Mesodermal cell (in vitro differentiated cells): ENCODE data around the gene RNASE11.

ENCODE experiments used
- H3K27ac ChIP-seq: 2 replicates; pipeline ENCODE4 v1.7.0; 2013; ENCODE audit warnings: mild to moderate bottlenecking, low read depth, low read length, moderate library complexity; ENCODE audit not compliant: severe bottlenecking
- H3K36me3 ChIP-seq: 2 replicates; pipeline ENCODE4 v1.7.1; 2013; ENCODE audit warnings: mild to moderate bottlenecking, low read length, moderate library complexity; ENCODE audit not compliant: control insufficient read depth, insufficient read depth
- H3K4me1 ChIP-seq: one replicate; pipeline ENCODE4 v1.7.1; 2013; ENCODE audit warnings: mild to moderate bottlenecking, low read length; ENCODE audit not compliant: insufficient read depth, control insufficient read depth, poor library complexity, severe bottlenecking
- H3K4me3 ChIP-seq: 2 replicates; pipeline ENCODE4 v1.7.0; 2013; ENCODE audit warnings: low read length, control low read depth, mild to moderate bottlenecking; ENCODE audit not compliant: insufficient read depth, poor library complexity, severe bottlenecking; ENCODE audit errors: extremely low read depth
- H3K9me3 ChIP-seq: 2 replicates; pipeline ENCODE4 v1.7.1; 2013; ENCODE audit warnings: mild to moderate bottlenecking, low read length, moderate library complexity; ENCODE audit not compliant: control insufficient read depth
- WGBS, 2 experiments: methylation state at CpG; one replicate each; pipeline ENCODE4 v1.1.5; 2013; ENCODE audit warnings: missing lambda C conversion rate in 2 of 2; ENCODE audit not compliant: insufficient coverage in 2 of 2; 5-methylcytosine and 5-hydroxymethylcytosine counted together

RNASE11 gene

DNA sequence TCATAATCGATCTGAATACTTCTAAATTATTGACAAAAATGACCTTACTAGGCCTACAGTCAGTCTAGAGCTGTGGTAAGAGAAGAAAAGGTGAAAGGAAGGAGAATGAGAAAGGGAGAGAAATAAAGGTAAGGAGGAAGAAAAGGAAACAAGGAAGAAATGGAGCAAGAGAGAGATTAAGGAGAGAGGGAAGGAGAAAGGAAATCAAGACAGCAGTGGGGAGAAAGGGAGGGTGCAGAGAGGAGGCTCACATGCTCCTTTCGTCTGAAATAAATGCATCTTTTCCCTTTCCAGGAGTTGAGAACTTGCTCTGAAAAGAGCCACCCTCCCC lies 30.6 kb downstream of the RNASE11 start:
- Histone ChIP-seq H3K36me3 (no peaks in the 10 kb centered on the region), H3K4me1 (no peaks in the 10 kb centered on the region), H3K27ac (no peak overlapping the region), H3K9me3 (no peaks in the 10 kb centered on the region), H3K4me3 (no peak overlapping the region)
- no CpG with 5 or more reads among the region's 2 CpGs for WGBS, 2 experiments

DNA sequence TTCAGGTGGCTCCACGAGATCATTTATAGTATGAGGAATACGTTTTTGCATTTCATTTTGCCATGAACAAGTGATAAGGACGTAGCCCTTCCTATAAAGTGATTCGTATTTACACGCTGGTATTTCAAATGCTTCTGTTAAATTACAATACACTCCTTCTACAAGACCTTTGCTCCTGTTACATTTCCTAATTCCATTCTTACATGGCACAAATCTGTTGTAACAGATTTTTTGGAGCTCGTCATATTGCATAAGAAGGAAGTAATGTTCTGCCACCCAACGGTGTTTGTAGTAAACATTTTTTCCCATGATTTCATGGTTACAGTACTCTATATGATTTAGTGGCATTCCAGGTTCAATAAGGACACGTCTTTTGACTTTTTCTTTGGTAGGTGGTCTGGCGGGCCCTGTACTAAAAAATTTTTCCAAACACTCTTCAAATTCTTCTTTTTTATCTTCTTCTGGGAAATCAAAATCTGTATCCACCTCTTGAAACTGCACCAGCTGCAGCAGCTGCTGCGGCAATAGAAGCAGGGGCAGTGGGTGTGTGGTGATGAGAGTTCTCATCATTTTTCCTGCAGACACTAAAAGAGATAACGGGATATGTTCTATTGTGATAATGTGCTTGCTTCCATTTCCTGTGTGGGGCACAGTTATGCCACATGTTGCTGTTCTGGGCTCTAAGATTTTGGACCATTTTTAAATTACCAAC lies 31.1 kb downstream of the RNASE11 start:
- H3K4me1 ChIP-seq: no peaks in the 10 kb centered on the region
- no peak overlapping the region for H3K27ac ChIP-seq
- no peaks in the 10 kb centered on the region for H3K36me3 ChIP-seq
- H3K9me3 ChIP-seq: no peaks in the 10 kb centered on the region
- WGBS, 2 experiments: 91 to 97% methylated on average over 6 of the region's 11 CpGs
- H3K4me3 ChIP-seq: no peak overlapping the region

DNA sequence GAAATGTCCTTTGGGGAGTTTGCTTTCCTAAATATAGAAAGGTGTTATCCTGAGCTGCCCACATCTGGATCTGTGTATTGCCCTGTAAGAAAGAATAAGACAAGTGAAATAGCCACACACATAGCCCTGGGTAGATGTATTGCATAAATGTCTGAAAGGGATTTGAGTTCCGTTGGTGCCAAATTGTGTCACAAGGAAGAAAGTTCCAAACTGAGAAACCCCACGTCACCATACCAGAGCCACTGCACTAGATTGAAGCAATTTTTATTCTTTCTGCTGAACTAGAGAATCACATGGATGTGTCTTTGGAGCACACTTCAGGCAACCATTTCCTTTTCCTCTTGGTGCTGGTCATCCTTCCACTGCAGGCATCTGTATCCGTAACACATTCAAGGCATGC lies 32.0 kb downstream of the RNASE11 start:
- WGBS, 2 experiments: 100% methylated on average over 2 of the region's 3 CpGs; no CpG with 5 or more reads in 1 of the 2 experiments
- Histone ChIP-seq H3K4me1 (no peaks in the 10 kb centered on the region), H3K4me3 (no peak overlapping the region), H3K36me3 (no peaks in the 10 kb centered on the region), H3K9me3 (no peaks in the 10 kb centered on the region), H3K27ac (no peak overlapping the region)

GRCh38 chr14:20553024-20553423 lies 34.8 kb downstream of the RNASE11 start:
- H3K9me3 ChIP-seq: no peaks in the 10 kb centered on the region
- H3K36me3 ChIP-seq: no peaks in the 10 kb centered on the region
- H3K4me3 ChIP-seq: no peak overlapping the region
- no peaks in the 10 kb centered on the region for H3K4me1 ChIP-seq
- H3K27ac ChIP-seq: no peak overlapping the region

GRCh38 chr14:20551606-20552005 lies 36.2 kb downstream of the RNASE11 start:
- no peak overlapping the region for H3K27ac ChIP-seq
- H3K4me1 ChIP-seq: no peaks in the 10 kb centered on the region
- no peaks in the 10 kb centered on the region for H3K9me3 ChIP-seq
- H3K36me3 ChIP-seq: no peaks in the 10 kb centered on the region
- H3K4me3 ChIP-seq: no peak overlapping the region
- 83 to 90% methylated on average over 2 to 3 of the region's 3 CpGs for WGBS, 2 experiments

GRCh38 chr14:20550926-20551325 lies 36.9 kb downstream of the RNASE11 start:
- no peak overlapping the region for H3K27ac ChIP-seq
- H3K4me1 ChIP-seq: no peaks in the 10 kb centered on the region
- H3K36me3 ChIP-seq: no peaks in the 10 kb centered on the region
- WGBS, 2 experiments: 73% methylated on average over 2 of the region's 2 CpGs; no CpG with 5 or more reads in 1 of the 2 experiments
- H3K9me3 ChIP-seq: no peaks in the 10 kb centered on the region
- no peak overlapping the region for H3K4me3 ChIP-seq

DNA sequence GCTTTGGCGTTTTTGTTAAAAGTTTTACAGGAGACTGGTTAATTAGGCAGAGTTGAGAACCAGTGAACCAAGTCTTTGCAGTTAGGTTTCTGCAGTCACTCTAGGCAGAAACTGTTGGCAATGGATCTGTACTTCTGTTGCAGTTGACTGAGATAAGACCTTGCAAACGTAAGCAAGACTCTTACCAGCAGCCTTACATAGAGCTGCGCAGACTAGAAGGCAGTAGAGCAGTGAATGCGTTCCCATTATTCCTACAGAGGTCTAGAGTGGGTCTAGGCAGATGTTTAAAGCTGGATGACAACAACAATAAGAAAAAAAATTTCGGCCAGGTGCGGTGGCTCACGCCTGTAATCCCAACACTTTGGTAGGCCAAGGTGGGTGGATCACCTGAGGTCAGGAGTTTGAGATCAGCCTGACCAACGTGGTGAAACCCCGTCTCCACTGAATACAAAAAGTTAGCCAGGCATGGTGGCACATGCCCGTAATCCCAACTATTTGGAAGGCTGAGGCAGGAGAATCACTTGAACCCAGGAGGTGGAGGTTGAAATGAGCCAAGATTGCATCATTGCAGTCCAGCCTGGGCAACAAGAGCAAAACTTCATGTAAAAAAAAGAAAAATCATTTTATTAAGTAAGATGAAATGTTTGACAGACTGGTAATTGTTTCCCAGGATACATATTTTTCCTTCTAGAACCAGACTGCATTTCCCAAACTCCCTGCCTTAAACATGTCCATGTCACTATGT lies 39.2 kb downstream of the RNASE11 start:
- Histone ChIP-seq H3K4me3 (no peak overlapping the region), H3K4me1 (no peaks in the 10 kb centered on the region), H3K9me3 (no peaks in the 10 kb centered on the region), H3K27ac (no peak overlapping the region), H3K36me3 (no peaks in the 10 kb centered on the region)
- WGBS, 2 experiments: 85 to 96% methylated on average over 8 to 9 of the region's 10 CpGs

DNA sequence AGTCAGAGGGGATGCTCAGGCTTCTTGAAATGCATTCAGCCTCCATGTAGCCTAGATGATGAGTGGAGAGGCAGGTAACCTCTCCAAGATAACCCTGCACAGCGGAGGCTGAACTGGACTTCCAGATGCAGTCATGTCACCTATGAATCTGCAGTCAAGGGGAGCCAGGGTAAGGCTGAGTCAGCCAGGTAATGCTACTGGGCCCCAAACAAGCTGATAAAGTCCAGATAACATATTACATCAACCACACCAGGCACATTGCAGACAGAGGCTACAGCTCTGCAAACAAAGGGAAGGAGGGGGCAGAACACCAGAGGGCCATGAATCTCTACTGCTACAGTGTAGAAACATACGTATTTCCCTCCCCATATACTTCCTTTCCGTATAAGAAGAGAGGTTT lies 40.9 kb downstream of the RNASE11 start:
- H3K27ac ChIP-seq: no peak overlapping the region
- WGBS, 2 experiments: 100% methylated on average over 1 of the region's 3 CpGs; no CpG with 5 or more reads in 1 of the 2 experiments
- H3K9me3 ChIP-seq: no peaks in the 10 kb centered on the region
- no peaks in the 10 kb centered on the region for H3K36me3 ChIP-seq
- H3K4me3 ChIP-seq: no peak overlapping the region
- no peaks in the 10 kb centered on the region for H3K4me1 ChIP-seq

DNA sequence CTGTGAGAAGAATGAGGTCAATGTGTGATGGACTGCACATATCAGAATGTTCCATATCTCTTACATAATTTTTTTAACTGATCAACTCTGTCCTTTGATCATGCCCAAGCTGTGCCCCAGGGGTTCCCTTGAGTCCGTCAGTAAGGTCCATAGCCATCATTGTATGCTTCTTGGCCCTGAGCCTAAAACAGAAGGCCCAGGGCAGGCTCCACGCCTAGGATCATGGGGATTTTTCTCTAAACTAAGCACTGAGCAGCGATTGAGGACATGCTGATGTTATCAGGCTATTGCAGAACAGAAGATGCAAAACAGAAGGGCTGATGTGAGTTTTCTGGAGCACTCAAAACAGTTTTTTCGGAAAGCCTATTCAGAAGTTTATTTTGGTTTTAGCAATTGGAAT lies 47.9 kb downstream of the RNASE11 start:
- WGBS, 2 experiments: 70 to 84% methylated on average over 3 of the region's 4 CpGs
- no peak overlapping the region for H3K27ac ChIP-seq
- no peaks in the 10 kb centered on the region for H3K9me3 ChIP-seq
- H3K36me3 ChIP-seq: no peaks in the 10 kb centered on the region
- no peak overlapping the region for H3K4me3 ChIP-seq
- H3K4me1 ChIP-seq: no peaks in the 10 kb centered on the region
